ENCODE data around the gene SLC22A15. TPM values are rescaled to one million over a fixed set of nuclear protein-coding genes. Genes with fewer than 3 reads are reported as not detected.

The SLC22A15 gene
- total RNA-seq, 1 experiment from 2014 or later = 2.2 TPM

GRCh38 chr1:116026631-116027030 lies 50.3 kb downstream of the SLC22A15 start:
- H3K4me2 ChIP-seq (ENCODE audit: low read length) = no peak overlapping the region
- no peak overlapping the region for H3K4me3 ChIP-seq (ENCODE audit: low read length)
- no TSS peak for BruUV-seq (replicated peaks)
- H3K79me2 ChIP-seq (ENCODE audit: low read length) = no peaks in the 10 kb centered on the region
- H3K9me3 ChIP-seq (ENCODE audit: low read length) = no peaks in the 10 kb centered on the region
- H3K9me2 ChIP-seq (replicated peaks; ENCODE audit: low read length) = no peaks in the 10 kb centered on the region
- intact Hi-C loops (cut with micrococcal nuclease) = no loop called here
- H3K4me1 ChIP-seq (ENCODE audit: insufficient read depth, low read length) = no peaks in the 10 kb centered on the region
- H3K27ac ChIP-seq (ENCODE audit: low read length) = no peak overlapping the region
- no peaks in the 10 kb centered on the region for H3F3A ChIP-seq (ENCODE audit: low read length, unreplicated experiment)
- no peak for TF ChIP-seq EZH2 (IDR thresholded peaks at IDR 0.05; ENCODE audit: low read length, unreplicated experiment)
- TF ChIP-seq EZH2phosphoT487 (IDR thresholded peaks at IDR 0.05; ENCODE audit: borderline replicate concordance, low read length) = no peak
- TF ChIP-seq CTCF (conservative IDR thresholded peaks at IDR 0.05; ENCODE audit: low read depth, low read length) = no peak
- POLR2A ChIA-PET (ENCODE audit: unreplicated experiment) = no interaction called here
- CTCF ChIA-PET = no interaction called here
- no peaks in the 10 kb centered on the region for H4K20me1 ChIP-seq (ENCODE audit: low read length)
- no peak overlapping the region for H2AFZ ChIP-seq (ENCODE audit: low read length)
- H3K27me3 ChIP-seq (ENCODE audit: low read length) = no peaks in the 10 kb centered on the region
- no peak for ATAC-seq
- H3K36me3 ChIP-seq (ENCODE audit: low read depth, low read length) = no peaks in the 10 kb centered on the region
- no peak overlapping the region for H3K9ac ChIP-seq (ENCODE audit: low read length)
- DNase-seq = no peak

GRCh38 chr1:116031302-116031835 lies 55.1 kb downstream of the SLC22A15 start:
- H3K4me2 ChIP-seq (ENCODE audit: low read length) = no peak overlapping the region
- intact Hi-C loops (cut with micrococcal nuclease) = no loop called here
- no peak overlapping the region for H2AFZ ChIP-seq (ENCODE audit: low read length)
- TF ChIP-seq CTCF (conservative IDR thresholded peaks at IDR 0.05; ENCODE audit: low read depth, low read length) (no peak), EZH2 (IDR thresholded peaks at IDR 0.05; ENCODE audit: low read length, unreplicated experiment) (no peak), EZH2phosphoT487 (IDR thresholded peaks at IDR 0.05; ENCODE audit: borderline replicate concordance, low read length) (no peak)
- no peaks in the 10 kb centered on the region for H4K20me1 ChIP-seq (ENCODE audit: low read length)
- DNase-seq (no peak), ATAC-seq (no peak)
- ChIA-PET CTCF (no interaction called here), POLR2A (ENCODE audit: unreplicated experiment) (interaction anchor here (0.6 kb wide), 2 partner anchors 357 to 716 kb away, joined by 4 to 5 read pairs; no protein-coding TSS in a partner anchor)
- no peaks in the 10 kb centered on the region for H3K4me1 ChIP-seq (ENCODE audit: insufficient read depth, low read length)
- H3K9me2 ChIP-seq (replicated peaks; ENCODE audit: low read length) = no peaks in the 10 kb centered on the region
- no peaks in the 10 kb centered on the region for H3K27me3 ChIP-seq (ENCODE audit: low read length)
- no peak overlapping the region for H3K9ac ChIP-seq (ENCODE audit: low read length)
- no peak overlapping the region for H3K4me3 ChIP-seq (ENCODE audit: low read length)
- H3K9me3 ChIP-seq (ENCODE audit: low read length) = no peaks in the 10 kb centered on the region
- no peak overlapping the region for H3K27ac ChIP-seq (ENCODE audit: low read length)
- no TSS peak for BruUV-seq (replicated peaks)
- H3K36me3 ChIP-seq (ENCODE audit: low read depth, low read length) = peaks cover 4% of the 10 kb centered on the region; the same call in 1 of the 2 replicates
- no peaks in the 10 kb centered on the region for H3K79me2 ChIP-seq (ENCODE audit: low read length)
- no peaks in the 10 kb centered on the region for H3F3A ChIP-seq (ENCODE audit: low read length, unreplicated experiment)

GRCh38 chr1:116033322-116033721 lies 57.0 kb downstream of the SLC22A15 start:
- no peak overlapping the region for H3K4me3 ChIP-seq (ENCODE audit: low read length)
- ChIA-PET CTCF (no interaction called here), POLR2A (ENCODE audit: unreplicated experiment) (no interaction called here)
- H3K27me3 ChIP-seq (ENCODE audit: low read length) = no peaks in the 10 kb centered on the region
- H3K79me2 ChIP-seq (ENCODE audit: low read length) = no peaks in the 10 kb centered on the region
- intact Hi-C loops (cut with micrococcal nuclease) = no loop called here
- H4K20me1 ChIP-seq (ENCODE audit: low read length) = no peaks in the 10 kb centered on the region
- peaks cover 8% of the 10 kb centered on the region; the same call in 1 of the 2 replicates for H3K36me3 ChIP-seq (ENCODE audit: low read depth, low read length)
- TF ChIP-seq EZH2 (IDR thresholded peaks at IDR 0.05; ENCODE audit: low read length, unreplicated experiment) = no peak
- TF ChIP-seq CTCF (conservative IDR thresholded peaks at IDR 0.05; ENCODE audit: low read depth, low read length) = no peak
- TF ChIP-seq EZH2phosphoT487 (IDR thresholded peaks at IDR 0.05; ENCODE audit: borderline replicate concordance, low read length) = no peak
- H3K9me3 ChIP-seq (ENCODE audit: low read length) = no peaks in the 10 kb centered on the region
- H3K4me1 ChIP-seq (ENCODE audit: insufficient read depth, low read length) = no peaks in the 10 kb centered on the region
- H3K4me2 ChIP-seq (ENCODE audit: low read length) = no peak overlapping the region
- no peaks in the 10 kb centered on the region for H3K9me2 ChIP-seq (replicated peaks; ENCODE audit: low read length)
- H3K27ac ChIP-seq (ENCODE audit: low read length) = no peak overlapping the region
- no peaks in the 10 kb centered on the region for H3F3A ChIP-seq (ENCODE audit: low read length, unreplicated experiment)
- H2AFZ ChIP-seq (ENCODE audit: low read length) = no peak overlapping the region
- DNase-seq (no peak), ATAC-seq (no peak)
- no peak overlapping the region for H3K9ac ChIP-seq (ENCODE audit: low read length)
- no TSS peak for BruUV-seq (replicated peaks)

All from PC-3 (cell line).